Suprapubic skin (tissue), 4 donors: ENCODE measurements around the gene L3HYPDH. TPM values are rescaled to one million over a fixed set of nuclear protein-coding genes. Genes with fewer than 3 reads are reported as not detected.

ENCODE experiments used
- DNase-seq, 2 donors: peaks; one replicate each; pipeline ENCODE4 v3.0.0-alpha.2; 2019; ENCODE audit warnings: low spot score in 2 of 2
- H3K27ac ChIP-seq: fragments of 200-600 bp; sonication (generic); one replicate; pipeline ENCODE4 v1.5.1; 2019
- H3K27me3 ChIP-seq: fragments of 200-600 bp; sonication (generic); one replicate; pipeline ENCODE4 v1.5.1; 2019
- H3K36me3 ChIP-seq: fragments of 200-600 bp; sonication (generic); one replicate; pipeline ENCODE4 v1.5.1; 2019
- H3K4me1 ChIP-seq: fragments of 200-600 bp; sonication (generic); one replicate; pipeline ENCODE4 v1.5.1; 2019
- H3K4me3 ChIP-seq: fragments of 200-600 bp; sonication (generic); one replicate; pipeline ENCODE4 v1.5.1; 2019; ENCODE audit warnings: mild to moderate bottlenecking
- H3K9me3 ChIP-seq: fragments of 200-600 bp; sonication (generic); one replicate; pipeline ENCODE4 v1.5.1; 2019
- EP300 ChIP-seq: sonication (generic); formaldehyde crosslinking; IDR thresholded peaks from one replicate; pipeline ENCODE4 v1.6.1; 2017; ENCODE audit warnings: antibody characterized with exemption
- POLR2A ChIP-seq, 2 donors: fragments of 450-650 bp; IDR thresholded peaks; one replicate each; pipeline ENCODE4 v1.6.1; 2017; ENCODE audit warnings: antibody characterized with exemption in 2 of 2, mild to moderate bottlenecking in 2 of 2, moderate library complexity in 2 of 2
- POLR2AphosphoS5 ChIP-seq, 3 donors: sonication (generic); formaldehyde crosslinking; IDR thresholded peaks; one replicate each; pipeline ENCODE4 v1.6.1; 2017; ENCODE audit warnings: antibody characterized with exemption in 3 of 3
- WGBS: methylation state at CpG from one replicate; pipeline ENCODE4 v1.1.5; 2018; 5-methylcytosine and 5-hydroxymethylcytosine counted together
- total RNA-seq, 4 donors: library from RNA; depleted of rRNA; stranded (reverse); fragments of >200 nt; gene quantifications; one replicate each; pipeline ENCODE4 v1.1.0, GENCODE V29; 2016
- TF ChIP-seq, protein P1 (sequence below), 2 donors: fragments of 200-600 bp in 1 of 2; fragments of 450-650 bp in 1 of 2; sonication (generic) in 1 of 2; IDR thresholded peaks; one replicate each; pipeline ENCODE4 v1.5.1; 2016 to 2019; ENCODE audit warnings: antibody characterized with exemption in 2 of 2, mild to moderate bottlenecking in 1 of 2, moderate library complexity in 1 of 2

Gene L3HYPDH
- total RNA-seq, 4 donors from 2014 or later: 15.3 to 59.1 (median 23.3) TPM

GRCh38 chr14:59438195-59438647 is 46.0 kb downstream of the L3HYPDH start:
- DNase-seq: no peak
- H3K27me3 ChIP-seq: no peaks in the 10 kb centered on the region
- H3K27ac ChIP-seq: no peak overlapping the region
- no peaks in the 10 kb centered on the region for H3K4me1 ChIP-seq
- 90% methylated on average over 1 of the region's 1 CpG for WGBS
- H3K36me3 ChIP-seq: no peaks in the 10 kb centered on the region
- H3K4me3 ChIP-seq: no peak overlapping the region
- no peaks in the 10 kb centered on the region for H3K9me3 ChIP-seq
- TF ChIP-seq EP300: no peak
- TF ChIP-seq POLR2A (IDR thresholded peaks at IDR 0.05): no peak
- TF ChIP-seq POLR2AphosphoS5 (IDR thresholded peaks at IDR 0.05): no peak
- TF ChIP-seq, protein P1, sequence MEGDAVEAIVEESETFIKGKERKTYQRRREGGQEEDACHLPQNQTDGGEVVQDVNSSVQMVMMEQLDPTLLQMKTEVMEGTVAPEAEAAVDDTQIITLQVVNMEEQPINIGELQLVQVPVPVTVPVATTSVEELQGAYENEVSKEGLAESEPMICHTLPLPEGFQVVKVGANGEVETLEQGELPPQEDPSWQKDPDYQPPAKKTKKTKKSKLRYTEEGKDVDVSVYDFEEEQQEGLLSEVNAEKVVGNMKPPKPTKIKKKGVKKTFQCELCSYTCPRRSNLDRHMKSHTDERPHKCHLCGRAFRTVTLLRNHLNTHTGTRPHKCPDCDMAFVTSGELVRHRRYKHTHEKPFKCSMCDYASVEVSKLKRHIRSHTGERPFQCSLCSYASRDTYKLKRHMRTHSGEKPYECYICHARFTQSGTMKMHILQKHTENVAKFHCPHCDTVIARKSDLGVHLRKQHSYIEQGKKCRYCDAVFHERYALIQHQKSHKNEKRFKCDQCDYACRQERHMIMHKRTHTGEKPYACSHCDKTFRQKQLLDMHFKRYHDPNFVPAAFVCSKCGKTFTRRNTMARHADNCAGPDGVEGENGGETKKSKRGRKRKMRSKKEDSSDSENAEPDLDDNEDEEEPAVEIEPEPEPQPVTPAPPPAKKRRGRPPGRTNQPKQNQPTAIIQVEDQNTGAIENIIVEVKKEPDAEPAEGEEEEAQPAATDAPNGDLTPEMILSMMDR (IDR thresholded peaks at IDR 0.05): no peak

DNA sequence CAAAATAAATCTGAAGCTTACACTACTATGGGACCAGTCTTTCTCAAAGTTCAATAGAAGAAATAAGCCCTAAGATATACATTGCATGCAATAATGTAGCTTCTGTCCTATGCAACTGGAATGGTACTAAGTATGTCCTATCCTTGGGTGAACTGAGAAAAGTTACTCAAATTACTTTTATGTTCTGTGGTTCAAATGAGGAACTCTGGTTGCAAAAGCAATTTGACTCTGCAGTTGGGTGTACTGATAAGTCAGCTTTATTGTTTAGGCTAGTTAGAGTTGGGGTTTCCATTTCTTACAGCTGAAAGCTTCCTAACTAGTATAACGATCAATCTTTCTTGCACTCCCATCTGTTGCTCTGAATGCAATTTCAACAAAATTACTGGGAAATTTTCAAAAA is 48.2 kb downstream of the L3HYPDH start:
- TF ChIP-seq POLR2AphosphoS5 (IDR thresholded peaks at IDR 0.05): no peak
- TF ChIP-seq EP300: no peak
- TF ChIP-seq, protein P1 (IDR thresholded peaks at IDR 0.05): no peak
- TF ChIP-seq POLR2A (IDR thresholded peaks at IDR 0.05): no peak
- Histone ChIP-seq H3K27ac (no peak overlapping the region), H3K27me3 (no peaks in the 10 kb centered on the region)

DNA sequence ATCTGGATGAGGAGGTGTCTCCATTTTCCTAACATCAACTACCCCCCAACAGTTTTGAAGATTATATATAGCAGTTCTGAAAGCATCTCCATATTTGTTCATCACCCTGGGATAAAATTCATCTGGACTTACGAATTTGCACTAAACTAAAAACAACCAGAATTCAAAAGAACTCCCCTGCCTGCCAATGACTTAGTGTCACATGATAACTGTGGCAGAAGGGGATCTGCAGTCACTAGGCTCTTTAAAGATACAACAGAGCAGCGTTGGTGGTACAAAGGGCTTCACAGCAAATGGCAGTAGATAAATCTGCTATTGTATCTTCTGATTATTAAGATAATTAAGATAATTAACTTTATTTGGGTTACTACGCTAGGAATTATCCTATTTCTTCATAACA is 49.1 kb downstream of the L3HYPDH start:
- H3K27me3 ChIP-seq: no peaks in the 10 kb centered on the region
- H3K4me3 ChIP-seq: no peak overlapping the region
- no peak for TF ChIP-seq POLR2AphosphoS5 (IDR thresholded peaks at IDR 0.05)
- no peak for TF ChIP-seq EP300
- TF ChIP-seq POLR2A (IDR thresholded peaks at IDR 0.05): no peak
- TF ChIP-seq, protein P1 (IDR thresholded peaks at IDR 0.05): no peak
- 80% methylated on average over 3 of the region's 3 CpGs for WGBS
- no peaks in the 10 kb centered on the region for H3K36me3 ChIP-seq
- no peak for DNase-seq
- H3K4me1 ChIP-seq: no peaks in the 10 kb centered on the region
- no peak overlapping the region for H3K27ac ChIP-seq
- H3K9me3 ChIP-seq: no peaks in the 10 kb centered on the region

More for the DNA sequence above, 48.2 kb downstream of the L3HYPDH start:
- WGBS: 82% methylated on average over 1 of the region's 1 CpG
- Histone ChIP-seq H3K4me3 (no peak overlapping the region), H3K9me3 (no peaks in the 10 kb centered on the region), H3K36me3 (no peaks in the 10 kb centered on the region), H3K4me1 (no peaks in the 10 kb centered on the region)
- no peak for DNase-seq

GRCh38 chr14:59429790-59430189 is 54.4 kb downstream of the L3HYPDH start:
- WGBS: 70% methylated on average over 4 of the region's 4 CpGs

GRCh38 chr14:59428581-59429012 is 55.6 kb downstream of the L3HYPDH start:
- 48% methylated on average over 1 of the region's 1 CpG for WGBS
- TF ChIP-seq EP300: no peak
- no peak for TF ChIP-seq POLR2AphosphoS5 (IDR thresholded peaks at IDR 0.05)
- TF ChIP-seq POLR2A (IDR thresholded peaks at IDR 0.05): no peak
- TF ChIP-seq, protein P1 (IDR thresholded peaks at IDR 0.05): no peak
- Histone ChIP-seq H3K27ac (no peak overlapping the region), H3K36me3 (no peaks in the 10 kb centered on the region), H3K9me3 (no peaks in the 10 kb centered on the region), H3K4me1 (peaks cover 6% of the 10 kb centered on the region), H3K27me3 (no peaks in the 10 kb centered on the region), H3K4me3 (no peak overlapping the region)
- DNase-seq: no peak

More at GRCh38 chr14:59429790-59430189, 54.4 kb downstream of the L3HYPDH start:
- H3K27me3 ChIP-seq: no peaks in the 10 kb centered on the region
- no peaks in the 10 kb centered on the region for H3K36me3 ChIP-seq
- DNase-seq: no peak
- peaks cover 6% of the 10 kb centered on the region for H3K4me1 ChIP-seq
- no peak overlapping the region for H3K4me3 ChIP-seq
- no peaks in the 10 kb centered on the region for H3K9me3 ChIP-seq
- no peak overlapping the region for H3K27ac ChIP-seq
- no peak for TF ChIP-seq EP300
- TF ChIP-seq POLR2A (IDR thresholded peaks at IDR 0.05): no peak
- no peak for TF ChIP-seq POLR2AphosphoS5 (IDR thresholded peaks at IDR 0.05)
- TF ChIP-seq, protein P1 (IDR thresholded peaks at IDR 0.05): no peak
